H9 (cell line): ENCODE results near the gene EFCAB6. TPM values are rescaled to one million over a fixed set of nuclear protein-coding genes. Genes with fewer than 3 reads are reported as not detected.

Experiments
- DNase-seq: peaks from one replicate; pipeline ENCODE4 v3.0.0-alpha.2; 2017
- H2AFZ ChIP-seq: one replicate; pipeline ENCODE4 v1.6.1; 2013; ENCODE audit warnings: mild to moderate bottlenecking, low read length, control low read depth, moderate library complexity
- H2AK5ac ChIP-seq: 2 replicates; pipeline ENCODE4 v1.6.1; 2013; ENCODE audit warnings: low read length, control low read depth, mixed read lengths; ENCODE audit not compliant: insufficient read length
- H2BK120ac ChIP-seq: one replicate; pipeline ENCODE4 v1.6.1; 2013; ENCODE audit warnings: low read depth, mild to moderate bottlenecking, low read length, control low read depth, inconsistent platforms; ENCODE audit not compliant: poor library complexity, severe bottlenecking
- H2BK12ac ChIP-seq: 2 replicates; pipeline ENCODE4 v1.6.1; 2013; ENCODE audit warnings: low read length, control low read depth, mixed read lengths, low read depth; ENCODE audit not compliant: insufficient read length
- H2BK15ac ChIP-seq: 2 replicates; pipeline ENCODE4 v1.6.1; 2013; ENCODE audit warnings: low read depth, low read length, control low read depth
- H2BK20ac ChIP-seq: one replicate; pipeline ENCODE4 v1.6.1; 2013; ENCODE audit warnings: low read depth, mild to moderate bottlenecking, low read length, control low read depth, inconsistent platforms; ENCODE audit not compliant: poor library complexity, severe bottlenecking
- H2BK5ac ChIP-seq: 2 replicates; pipeline ENCODE4 v1.6.1; 2013; ENCODE audit warnings: low read length, control low read depth, mixed read lengths; ENCODE audit not compliant: insufficient read length
- H3K14ac ChIP-seq: 2 replicates; pipeline ENCODE4 v1.6.1; 2013; ENCODE audit warnings: low read length, control low read depth; ENCODE audit not compliant: insufficient read depth
- H3K18ac ChIP-seq: 2 replicates; pipeline ENCODE4 v1.6.1; 2013; ENCODE audit warnings: low read depth, mild to moderate bottlenecking, mixed read lengths, low read length, control low read depth; ENCODE audit not compliant: insufficient read length
- H3K23ac ChIP-seq: 2 replicates; pipeline ENCODE4 v1.6.1; 2013; ENCODE audit warnings: low read length, control low read depth, mixed read lengths, low read depth; ENCODE audit not compliant: insufficient read length
- H3K23me2 ChIP-seq: 2 replicates; pipeline ENCODE4 v1.6.1; 2013; ENCODE audit warnings: low read depth, mild to moderate bottlenecking, mixed read lengths, low read length, control low read depth; ENCODE audit not compliant: insufficient read length, poor library complexity, severe bottlenecking
- H3K27ac ChIP-seq: 2 replicates; pipeline ENCODE4 v1.5.1; 2013; ENCODE audit warnings: low read length, control low read depth, mixed read lengths, low read depth; ENCODE audit not compliant: insufficient read length
- H3K27me3 ChIP-seq: 2 replicates; pipeline ENCODE4 v1.6.1; 2013; ENCODE audit warnings: low read length, control low read depth, inconsistent platforms; ENCODE audit not compliant: insufficient read depth
- H3K4ac ChIP-seq: 2 replicates; pipeline ENCODE4 v1.6.1; 2013; ENCODE audit warnings: low read depth, mild to moderate bottlenecking, control low read depth, inconsistent platforms, low read length, moderate library complexity
- H3K4me1 ChIP-seq: 2 replicates; pipeline ENCODE4 v1.6.1; 2013; ENCODE audit warnings: low read length, control low read depth, inconsistent platforms; ENCODE audit not compliant: insufficient read depth
- H3K4me2 ChIP-seq: 2 replicates; pipeline ENCODE4 v1.6.1; 2013; ENCODE audit warnings: low read length, control low read depth, mixed read lengths; ENCODE audit not compliant: insufficient read length, insufficient read depth
- H3K56ac ChIP-seq: 2 replicates; pipeline ENCODE4 v1.6.1; 2013; ENCODE audit warnings: low read depth, mild to moderate bottlenecking, mixed read lengths, low read length, control low read depth; ENCODE audit not compliant: insufficient read length
- H3K79me1 ChIP-seq: 2 replicates; pipeline ENCODE4 v1.6.1; 2013; ENCODE audit warnings: low read depth, mild to moderate bottlenecking, moderate library complexity, low read length, control low read depth, inconsistent platforms; ENCODE audit not compliant: insufficient read depth, poor library complexity, severe bottlenecking
- H3K79me2 ChIP-seq: 2 replicates; pipeline ENCODE4 v1.6.1; 2013; ENCODE audit warnings: low read length, control low read depth, inconsistent platforms; ENCODE audit not compliant: insufficient read depth
- H3K9ac ChIP-seq: 2 replicates; pipeline ENCODE4 v1.6.1; 2013; ENCODE audit warnings: low read length, control low read depth, mixed read lengths; ENCODE audit not compliant: insufficient read length; ENCODE audit errors: extremely low read depth
- H3K9me3 ChIP-seq: one replicate; pipeline ENCODE4 v1.6.1; 2013; ENCODE audit warnings: low read depth, low read length, inconsistent platforms; ENCODE audit not compliant: control insufficient read depth
- H3T11ph ChIP-seq: one replicate; pipeline ENCODE4 v1.6.1; 2013; ENCODE audit warnings: mild to moderate bottlenecking, low read length, control low read depth, inconsistent platforms
- H4K20me1 ChIP-seq: one replicate; pipeline ENCODE4 v1.6.1; 2013; ENCODE audit not compliant: control insufficient read depth, insufficient read length, insufficient read depth
- H4K5ac ChIP-seq: 2 replicates; pipeline ENCODE4 v1.6.1; 2013; ENCODE audit warnings: low read depth, mild to moderate bottlenecking, mixed read lengths, low read length, control low read depth; ENCODE audit not compliant: insufficient read length
- H4K8ac ChIP-seq: replicated peaks from 2 replicates; pipeline ENCODE4 v1.6.1; 2013; ENCODE audit warnings: low read length, control low read depth, mixed read lengths, low read depth; ENCODE audit not compliant: insufficient read length
- H4K91ac ChIP-seq: 2 replicates; pipeline ENCODE4 v1.6.1; 2013; ENCODE audit warnings: low read depth, mild to moderate bottlenecking, moderate library complexity, mixed read lengths, low read length, control low read depth; ENCODE audit not compliant: insufficient read length
- H3K27ac Mint-ChIP-seq, 3 experiments: 2 replicates in 2 of 3; 3 replicates in 1 of 3; pipeline ENCODE4 v1.8.0; 2020 to 2021; ENCODE audit warnings: mixed read lengths in 3 of 3, mild to moderate bottlenecking in 1 of 3, moderate library complexity in 1 of 3
- H3K27me3 Mint-ChIP-seq: 2 replicates; pipeline ENCODE4 v1.8.0; 2021; ENCODE audit warnings: low read depth, mild to moderate bottlenecking, moderate library complexity, mixed read lengths
- H3K36me3 Mint-ChIP-seq, 3 experiments: 2 replicates in 2 of 3; 3 replicates in 1 of 3; pipeline ENCODE4 v1.8.0; 2020 to 2021; ENCODE audit warnings: low read depth in 3 of 3, mixed read lengths in 3 of 3; ENCODE audit not compliant: insufficient read depth in 1 of 3
- H3K4me1 Mint-ChIP-seq, 2 experiments: 2 replicates each; pipeline ENCODE4 v1.8.0; 2020; ENCODE audit warnings: mixed read lengths in 2 of 2
- H3K4me3 Mint-ChIP-seq, 2 experiments: 2 replicates in 1 of 2; 3 replicates in 1 of 2; pipeline ENCODE4 v1.8.0; 2020 to 2021; ENCODE audit warnings: mild to moderate bottlenecking in 2 of 2, mixed read lengths in 2 of 2, moderate library complexity in 1 of 2
- H3K9me3 Mint-ChIP-seq, 2 experiments: 2 replicates in 1 of 2; 3 replicates in 1 of 2; pipeline ENCODE4 v1.8.0; 2020; ENCODE audit warnings: mild to moderate bottlenecking in 2 of 2, mixed read lengths in 2 of 2, moderate library complexity in 1 of 2
- WGBS: extraction: QIAGEN DNeasy Blood & Tissue Kit; methylation state at CpG from one replicate; pipeline ENCODE4 v1.1.7; 2013; ENCODE audit warnings: missing lambda C conversion rate, low lambda C conversion rate, mixed read lengths; ENCODE audit not compliant: insufficient read length; ENCODE audit errors: extremely low coverage; 5-methylcytosine and 5-hydroxymethylcytosine counted together
- total RNA-seq: library from RNA; stranded (reverse); gene quantifications from 2 replicates; pipeline ENCODE4 v1.2.1, GENCODE V29; 2021
- TF ChIP-seq, protein P1 (sequence below): fragments of 200-600 bp; sonication (generic); conservative IDR thresholded peaks from 3 replicates; pipeline ENCODE4 v1.8.0; 2021; ENCODE audit warnings: antibody characterized with exemption, mild to moderate bottlenecking

Gene EFCAB6
- total RNA-seq, 1 experiment from 2014 or later, result 0.31 TPM

DNA sequence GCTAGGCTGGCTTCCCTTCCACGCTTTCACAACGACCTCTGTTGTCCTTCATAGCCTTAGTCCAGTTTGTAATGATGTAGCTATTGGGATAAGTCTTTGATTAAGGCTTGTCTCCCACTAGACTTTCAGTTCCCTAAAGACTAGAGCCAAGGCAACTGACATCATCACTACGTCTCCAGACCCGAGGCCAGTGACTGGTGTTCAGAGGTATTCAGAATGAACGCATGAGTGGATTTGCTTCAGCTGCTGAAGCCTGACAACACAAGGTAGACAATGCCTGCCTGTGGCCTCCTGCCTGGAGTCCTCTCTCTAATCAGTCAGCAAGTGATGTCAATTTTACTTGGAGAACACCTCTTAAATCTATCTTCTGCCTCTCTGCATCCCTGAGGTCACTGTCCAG is 13.6 kb downstream of the EFCAB6 start:
- H3K27ac Mint-ChIP-seq, result no peak overlapping the region
- no peak overlapping the region for H3K27ac ChIP-seq
- no peak overlapping the region for H4K5ac ChIP-seq
- no peak overlapping the region for H2BK15ac ChIP-seq
- H3K27me3 Mint-ChIP-seq, result peaks cover 16% of the 10 kb centered on the region
- no peak overlapping the region for H3K4me2 ChIP-seq
- no peak overlapping the region for H3K18ac ChIP-seq
- no peak overlapping the region for H2BK20ac ChIP-seq
- no peaks in the 10 kb centered on the region for H4K20me1 ChIP-seq
- H3K4ac ChIP-seq, result no peak overlapping the region
- H2BK5ac ChIP-seq, result no peak overlapping the region
- peaks cover 3 to 4% of the 10 kb centered on the region in 2 experiments; a peak in 4 of 5 replicates for H3K9me3 Mint-ChIP-seq
- no peak overlapping the region for H2AK5ac ChIP-seq
- no peak overlapping the region for H2BK12ac ChIP-seq
- no peak overlapping the region for H3K4me3 Mint-ChIP-seq
- peaks cover 0 to 3% of the 10 kb centered on the region in 2 experiments; a peak in 1 of 4 replicates for H3K4me1 Mint-ChIP-seq
- TF ChIP-seq, protein P1, sequence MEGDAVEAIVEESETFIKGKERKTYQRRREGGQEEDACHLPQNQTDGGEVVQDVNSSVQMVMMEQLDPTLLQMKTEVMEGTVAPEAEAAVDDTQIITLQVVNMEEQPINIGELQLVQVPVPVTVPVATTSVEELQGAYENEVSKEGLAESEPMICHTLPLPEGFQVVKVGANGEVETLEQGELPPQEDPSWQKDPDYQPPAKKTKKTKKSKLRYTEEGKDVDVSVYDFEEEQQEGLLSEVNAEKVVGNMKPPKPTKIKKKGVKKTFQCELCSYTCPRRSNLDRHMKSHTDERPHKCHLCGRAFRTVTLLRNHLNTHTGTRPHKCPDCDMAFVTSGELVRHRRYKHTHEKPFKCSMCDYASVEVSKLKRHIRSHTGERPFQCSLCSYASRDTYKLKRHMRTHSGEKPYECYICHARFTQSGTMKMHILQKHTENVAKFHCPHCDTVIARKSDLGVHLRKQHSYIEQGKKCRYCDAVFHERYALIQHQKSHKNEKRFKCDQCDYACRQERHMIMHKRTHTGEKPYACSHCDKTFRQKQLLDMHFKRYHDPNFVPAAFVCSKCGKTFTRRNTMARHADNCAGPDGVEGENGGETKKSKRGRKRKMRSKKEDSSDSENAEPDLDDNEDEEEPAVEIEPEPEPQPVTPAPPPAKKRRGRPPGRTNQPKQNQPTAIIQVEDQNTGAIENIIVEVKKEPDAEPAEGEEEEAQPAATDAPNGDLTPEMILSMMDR, result no peak
- peaks cover 2% of the 10 kb centered on the region; the same call in 1 of the 2 replicates for H3K4me1 ChIP-seq
- H4K8ac ChIP-seq, result no peak overlapping the region
- no peak overlapping the region for H4K91ac ChIP-seq
- H3K9me3 ChIP-seq, result no peaks in the 10 kb centered on the region
- no CpG with 5 or more reads among the region's 5 CpGs for WGBS
- no peak overlapping the region for H3K9ac ChIP-seq
- H3K36me3 Mint-ChIP-seq, result no peaks in the 10 kb centered on the region; a peak in 1 of 7 replicates
- no peaks in the 10 kb centered on the region for H3K27me3 ChIP-seq
- no peak overlapping the region for H3K14ac ChIP-seq
- H3T11ph ChIP-seq, result no peak overlapping the region
- H3K23me2 ChIP-seq, result peaks cover 3% of the 10 kb centered on the region
- no peak overlapping the region for H3K23ac ChIP-seq
- H3K56ac ChIP-seq, result no peak overlapping the region
- no peaks in the 10 kb centered on the region for H3K79me2 ChIP-seq
- no peak overlapping the region for H2AFZ ChIP-seq
- H3K79me1 ChIP-seq, result no peaks in the 10 kb centered on the region
- H2BK120ac ChIP-seq, result no peak overlapping the region
- DNase-seq, result no peak
